Spinal cord (tissue), 10 donors: Measurements from ENCODE around the gene RPS16. TPM values are rescaled to one million over a fixed set of nuclear protein-coding genes. Genes with fewer than 3 reads are reported as not detected.

Experiments used
- DNase-seq, 6 donors: peaks; one replicate each; pipeline versions ENCODE4 v3.0.0 to v3.0.0-alpha.2; 2013 to 2015; ENCODE audit warnings: low spot score in 6 of 6, low read depth in 4 of 6
- H3K27ac ChIP-seq: one replicate; pipeline ENCODE4 v1.5.1; 2013; ENCODE audit warnings: low read depth, low read length, control low read depth
- H3K27me3 ChIP-seq: one replicate; pipeline ENCODE4 v1.6.1; 2013; ENCODE audit warnings: low read length; ENCODE audit not compliant: control insufficient read depth, insufficient read depth
- H3K36me3 ChIP-seq: one replicate; pipeline ENCODE4 v1.6.1; 2013; ENCODE audit warnings: low read length; ENCODE audit not compliant: control insufficient read depth, insufficient read depth
- H3K4me1 ChIP-seq: one replicate; pipeline ENCODE4 v1.6.1; 2013; ENCODE audit warnings: low read length; ENCODE audit not compliant: control insufficient read depth, insufficient read depth
- H3K4me3 ChIP-seq: one replicate; pipeline ENCODE4 v1.5.1; 2013; ENCODE audit warnings: low read depth, low read length, control low read depth
- H3K9me3 ChIP-seq: one replicate; pipeline ENCODE4 v1.6.1; 2013; ENCODE audit warnings: low read length; ENCODE audit not compliant: control insufficient read depth, insufficient read depth
- WGBS: methylation state at CpG from one replicate; pipeline ENCODE4 v1.1.5; 2013; ENCODE audit warnings: missing lambda C conversion rate; ENCODE audit not compliant: insufficient coverage; 5-methylcytosine and 5-hydroxymethylcytosine counted together
- polyA plus RNA-seq, 2 donors: library from polyadenylated mRNA; unstranded; fragments of 120-200 nt; gene quantifications; one replicate each; pipeline ENCODE4 v1.2.1, GENCODE V29; 2013; ENCODE audit not compliant: insufficient read length in 2 of 2
- total RNA-seq, 2 donors: library from RNA; depleted of rRNA in 1 of 2; stranded (reverse); fragments of 120-200 nt in 1 of 2; fragments of >200 nt in 1 of 2; gene quantifications; one replicate each; pipeline versions ENCODE4 v1.2.3 to v1.2.4, GENCODE V29; 2013 to 2014
- donor health status: healthy.

RPS16 gene
- total and polyA plus RNA-seq, 4 donors = 32.0 to 921 (median 492) TPM

GRCh38 chr19:39474139-39474620 is 38.4 kb upstream of the RPS16 start:
- no peaks in the 10 kb centered on the region for H3K4me1 ChIP-seq
- 66% methylated on average over 6 of the region's 9 CpGs for WGBS

GRCh38 chr19:39473443-39473960 is 37.8 kb upstream of the RPS16 start:
- Histone ChIP-seq H3K4me1 (no peaks in the 10 kb centered on the region), H3K9me3 (no peaks in the 10 kb centered on the region), H3K27ac (no peak overlapping the region), H3K4me3 (no peak overlapping the region), H3K27me3 (no peaks in the 10 kb centered on the region), H3K36me3 (peaks cover 85% of the 10 kb centered on the region)
- WGBS = no CpG with 5 or more reads among the region's 11 CpGs
- no peak for DNase-seq

More at GRCh38 chr19:39474139-39474620, 38.4 kb upstream of the RPS16 start:
- no peak overlapping the region for H3K27ac ChIP-seq
- DNase-seq = peak in 2 of 6 donors; percentile 75 to 76
- no peaks in the 10 kb centered on the region for H3K27me3 ChIP-seq
- peaks cover 78% of the 10 kb centered on the region for H3K36me3 ChIP-seq
- no peak overlapping the region for H3K4me3 ChIP-seq
- no peaks in the 10 kb centered on the region for H3K9me3 ChIP-seq

GRCh38 chr19:39472746-39473442 is 37.1 kb upstream of the RPS16 start:
- Histone ChIP-seq H3K36me3 (peaks cover 91% of the 10 kb centered on the region), H3K4me1 (no peaks in the 10 kb centered on the region), H3K27ac (no peak overlapping the region), H3K9me3 (no peaks in the 10 kb centered on the region), H3K27me3 (no peaks in the 10 kb centered on the region), H3K4me3 (no peak overlapping the region)
- WGBS = 95% methylated on average over 24 of the region's 32 CpGs
- no peak for DNase-seq

GRCh38 chr19:39471756-39472536 is 36.2 kb upstream of the RPS16 start:
- WGBS = 100% methylated on average over 6 of the region's 8 CpGs
- no peak for DNase-seq
- no peaks in the 10 kb centered on the region for H3K27me3 ChIP-seq
- H3K4me1 ChIP-seq = no peaks in the 10 kb centered on the region
- no peak overlapping the region for H3K27ac ChIP-seq
- no peaks in the 10 kb centered on the region for H3K9me3 ChIP-seq
- H3K36me3 ChIP-seq = peaks cover 96% of the 10 kb centered on the region
- H3K4me3 ChIP-seq = no peak overlapping the region

- Histone ChIP-seq H3K27ac (no peak overlapping the region), H3K27me3 (no peaks in the 10 kb centered on the region), H3K4me1 (no peaks in the 10 kb centered on the region), H3K36me3 (peaks cover 99% of the 10 kb centered on the region), H3K9me3 (no peaks in the 10 kb centered on the region), H3K4me3 (no peak overlapping the region)
- WGBS = 81% methylated on average over 7 of the region's 7 CpGs
- DNase-seq = no peak
Measured at GRCh38 chr19:39470724-39471339, 35.1 kb upstream of the RPS16 start.

GRCh38 chr19:39469567-39469966 is 33.8 kb upstream of the RPS16 start:
- WGBS = 90% methylated on average over 6 of the region's 6 CpGs
- H3K36me3 ChIP-seq = peaks cover 99% of the 10 kb centered on the region
- no peaks in the 10 kb centered on the region for H3K9me3 ChIP-seq
- H3K4me3 ChIP-seq = no peak overlapping the region
- H3K4me1 ChIP-seq = no peaks in the 10 kb centered on the region
- no peaks in the 10 kb centered on the region for H3K27me3 ChIP-seq
- no peak for DNase-seq
- no peak overlapping the region for H3K27ac ChIP-seq

GRCh38 chr19:39469036-39469435 is 33.3 kb upstream of the RPS16 start:
- WGBS = 93% methylated on average over 8 of the region's 11 CpGs
- DNase-seq = no peak

GRCh38 chr19:39467941-39468340 is 32.2 kb upstream of the RPS16 start:
- Histone ChIP-seq H3K27ac (no peak overlapping the region), H3K27me3 (no peaks in the 10 kb centered on the region), H3K9me3 (no peaks in the 10 kb centered on the region), H3K36me3 (peaks cover 91% of the 10 kb centered on the region), H3K4me1 (no peaks in the 10 kb centered on the region), H3K4me3 (no peak overlapping the region)
- no peak for DNase-seq
- WGBS = 94% methylated on average over 7 of the region's 7 CpGs

More at GRCh38 chr19:39469036-39469435, 33.3 kb upstream of the RPS16 start:
- peaks cover 99% of the 10 kb centered on the region for H3K36me3 ChIP-seq
- H3K27ac ChIP-seq = no peak overlapping the region
- no peak overlapping the region for H3K4me3 ChIP-seq
- no peaks in the 10 kb centered on the region for H3K27me3 ChIP-seq
- no peaks in the 10 kb centered on the region for H3K9me3 ChIP-seq
- no peaks in the 10 kb centered on the region for H3K4me1 ChIP-seq

GRCh38 chr19:39465956-39466747 is 30.4 kb upstream of the RPS16 start:
- Histone ChIP-seq H3K36me3 (peaks cover 81% of the 10 kb centered on the region), H3K4me1 (no peaks in the 10 kb centered on the region), H3K4me3 (no peak overlapping the region), H3K27me3 (no peaks in the 10 kb centered on the region), H3K27ac (no peak overlapping the region), H3K9me3 (no peaks in the 10 kb centered on the region)
- no peak for DNase-seq
- WGBS = 98% methylated on average over 8 of the region's 18 CpGs
